Stimulated activated CD4-positive, alpha-beta T cell treated with anti-CD3 and anti-CD28 coated beads, Interleukin-2, amount 100 ng/mL, for 4 hours (primary cell): ENCODE results near the gene PCED1B.
"Not testable (repeated sequence)": the region's sequence is repeated elsewhere in the genome, so short reads cannot be mapped to it uniquely, and the experiment has no call there.

Experiments used
- DNase-seq: peaks from one replicate; pipeline ENCODE4 v3.0.0-alpha.2; 2020; ENCODE audit warnings: low read depth

The PCED1B gene

DNA sequence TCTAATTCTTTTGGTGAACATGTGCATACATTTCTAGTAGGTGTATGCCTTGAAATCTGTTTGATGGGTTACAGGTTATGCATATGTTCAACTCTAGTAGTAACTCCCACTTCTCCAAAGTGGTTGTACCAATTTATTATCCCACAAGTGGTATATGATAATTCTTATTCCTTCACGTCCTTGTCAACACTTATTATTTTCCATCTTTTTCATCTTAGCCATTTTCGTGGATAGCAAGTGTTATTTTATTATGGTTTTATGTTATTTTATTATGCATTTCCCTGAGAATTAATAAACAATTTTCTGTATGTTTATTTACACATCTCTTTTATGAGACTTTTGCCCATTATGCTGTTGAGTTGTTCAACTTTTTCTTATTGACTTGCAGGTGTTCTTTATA, 11.6 kb downstream of the PCED1B start:
- DNase-seq = no peak

DNA sequence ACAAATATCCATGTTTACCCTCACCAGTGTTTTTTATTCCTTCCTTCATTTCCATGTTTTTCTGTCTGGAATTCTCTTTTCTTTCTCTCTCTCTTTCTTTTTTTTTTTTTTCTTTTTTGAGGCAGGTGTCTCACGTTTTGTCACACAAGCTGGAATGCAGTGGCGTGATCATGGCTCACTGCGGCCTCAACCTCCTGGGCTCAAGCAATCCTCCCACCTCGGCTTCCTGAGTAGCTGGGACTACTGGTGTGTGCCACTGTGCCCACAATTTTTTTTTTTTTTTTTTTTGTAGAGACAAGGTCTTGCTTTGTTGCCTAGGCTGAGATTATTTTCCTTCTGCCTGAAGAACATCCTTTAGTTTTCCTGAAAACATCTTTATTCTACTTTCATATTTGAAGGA, 15.4 kb downstream of the PCED1B start:
- no peak for DNase-seq

DNA sequence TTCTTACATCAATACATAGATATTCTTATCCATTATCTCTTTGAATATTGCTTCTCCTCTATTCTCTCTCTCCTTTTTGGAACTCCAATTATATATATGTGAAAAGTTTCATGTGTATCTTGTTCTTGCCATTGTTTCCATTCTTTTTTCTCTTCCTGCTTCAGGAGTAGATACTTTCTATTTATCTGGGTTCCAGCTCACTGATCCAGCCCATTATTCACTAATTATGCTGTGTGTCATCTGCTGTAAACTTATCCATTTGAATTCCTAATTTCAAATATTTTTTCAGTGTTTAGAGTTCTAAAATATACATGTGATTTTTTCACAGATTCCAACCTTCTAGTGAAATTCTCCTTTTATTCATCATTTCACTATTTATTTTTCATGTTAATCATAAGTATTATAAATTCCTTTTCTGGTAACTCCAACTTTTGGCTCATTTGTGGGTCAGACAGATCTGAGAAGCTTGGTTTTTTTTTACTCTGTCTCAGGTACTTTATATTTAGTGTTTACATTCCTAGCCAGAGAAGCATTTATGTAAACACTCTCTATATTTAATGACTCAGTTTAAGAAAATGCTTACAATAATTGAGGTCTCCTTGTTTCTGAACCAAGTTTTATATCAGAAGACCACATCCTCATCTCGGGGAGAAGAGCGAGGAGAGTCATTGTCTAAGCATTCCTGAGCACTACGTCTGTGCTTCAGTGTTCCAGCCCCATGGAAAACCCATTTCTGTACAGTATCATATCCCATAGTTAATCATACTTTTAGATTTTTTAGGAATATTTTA, 16.2 kb downstream of the PCED1B start:
- no peak for DNase-seq

DNA sequence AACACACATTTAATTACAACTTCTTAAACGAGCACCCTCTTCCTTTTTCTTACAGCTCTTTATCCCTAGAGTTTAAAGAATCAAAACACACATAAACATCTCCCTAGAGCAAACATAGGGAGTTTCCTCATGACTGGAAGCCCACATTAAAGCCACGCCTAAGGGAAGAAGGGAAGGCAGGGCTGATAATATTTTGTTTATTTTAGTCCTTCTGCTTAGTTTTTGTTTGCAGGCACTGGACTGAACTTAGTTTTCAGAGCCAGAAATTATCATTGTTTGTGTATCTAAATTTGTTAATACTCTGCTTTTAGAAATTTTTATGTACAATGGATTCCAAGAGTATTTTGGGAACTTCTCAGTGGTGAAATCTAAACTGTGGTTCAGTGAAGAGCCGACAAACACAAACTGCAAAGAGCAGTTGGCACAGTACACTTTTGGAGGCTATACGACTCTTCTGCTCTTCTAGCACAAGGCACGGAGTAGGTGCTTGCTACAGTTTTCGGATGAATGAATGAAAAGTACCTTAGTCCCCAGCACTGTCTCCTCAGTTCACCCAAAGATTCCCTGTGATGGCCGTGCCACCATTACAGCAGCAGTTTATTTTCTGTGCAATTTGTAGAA, 18.0 kb downstream of the PCED1B start:
- DNase-seq = no peak

DNA sequence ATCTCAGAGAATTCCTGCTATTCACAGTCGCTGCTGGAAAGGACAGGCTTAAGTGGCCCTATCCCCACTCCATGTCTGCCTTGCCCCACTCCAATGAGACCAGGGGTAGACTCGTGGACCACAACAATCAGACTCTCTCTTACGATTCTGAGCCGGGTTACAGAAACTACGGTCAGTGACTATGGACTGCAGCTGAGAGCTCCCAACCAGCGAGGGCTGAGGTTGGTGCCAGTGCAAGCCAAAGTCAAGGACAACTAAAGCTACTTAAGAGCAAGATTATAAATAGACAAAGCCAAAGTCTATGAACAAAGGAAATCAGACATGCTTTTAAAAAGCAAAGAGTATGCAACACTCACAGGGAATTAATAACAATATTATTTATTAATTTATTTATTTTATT, 18.7 kb downstream of the PCED1B start:
- no peak for DNase-seq

DNA sequence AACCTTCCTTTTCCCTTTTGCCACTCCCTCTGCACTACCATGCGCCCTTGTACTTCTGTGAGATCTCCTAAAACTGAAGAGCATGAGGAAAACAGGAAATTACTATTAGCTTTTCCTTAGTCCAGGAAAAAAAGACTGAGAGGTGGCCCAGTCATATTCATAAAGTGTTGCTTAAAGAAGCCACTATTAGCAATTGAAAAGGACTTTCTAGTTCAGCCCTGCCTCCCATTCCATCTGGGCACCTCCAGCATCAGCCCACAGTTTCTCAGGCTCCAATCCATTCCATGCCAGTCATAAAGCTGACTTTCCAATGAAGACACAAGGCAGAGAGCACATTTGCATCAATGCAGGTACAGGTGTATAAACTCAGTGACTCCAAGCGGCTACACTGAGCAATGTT, 20.2 kb downstream of the PCED1B start:
- no peak for DNase-seq

DNA sequence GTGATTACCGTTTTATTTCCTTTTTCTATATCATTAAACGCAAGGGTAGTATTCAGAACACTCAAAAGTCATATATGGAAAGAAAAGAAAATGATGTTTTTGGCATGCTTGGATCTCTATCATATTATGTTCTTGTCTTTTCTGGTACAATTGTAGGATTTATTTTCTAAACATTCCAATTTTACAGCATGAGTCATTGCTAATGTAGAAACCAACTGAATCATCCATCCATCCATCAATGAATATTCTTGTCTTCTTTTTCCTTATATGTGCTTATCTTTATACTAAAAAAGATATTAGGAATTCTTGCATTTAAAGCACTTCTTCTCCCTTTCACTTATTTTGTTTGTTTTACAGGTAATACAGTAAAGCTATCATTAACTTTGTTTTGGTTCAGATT, 20.7 kb downstream of the PCED1B start:
- DNase-seq = no peak

DNA sequence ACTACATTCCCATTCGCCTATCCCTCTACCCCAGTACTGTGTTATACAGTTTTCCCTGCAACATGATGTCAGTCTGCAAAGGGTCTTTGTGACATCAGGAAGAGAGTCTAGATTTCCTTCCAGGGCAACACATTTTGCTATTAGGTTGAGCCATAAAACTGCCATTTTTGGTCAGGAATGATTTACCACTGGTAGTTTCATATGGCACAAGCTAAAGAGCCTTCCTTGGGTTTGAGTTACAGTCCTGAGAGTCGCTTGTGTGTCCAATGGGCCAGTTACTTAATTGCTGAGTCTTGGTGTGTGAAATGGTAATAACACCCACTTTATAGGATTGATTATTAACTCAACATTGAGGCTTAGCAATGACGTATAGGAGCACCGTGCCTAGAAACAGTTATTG, 23.0 kb downstream of the PCED1B start:
- no peak for DNase-seq

DNA sequence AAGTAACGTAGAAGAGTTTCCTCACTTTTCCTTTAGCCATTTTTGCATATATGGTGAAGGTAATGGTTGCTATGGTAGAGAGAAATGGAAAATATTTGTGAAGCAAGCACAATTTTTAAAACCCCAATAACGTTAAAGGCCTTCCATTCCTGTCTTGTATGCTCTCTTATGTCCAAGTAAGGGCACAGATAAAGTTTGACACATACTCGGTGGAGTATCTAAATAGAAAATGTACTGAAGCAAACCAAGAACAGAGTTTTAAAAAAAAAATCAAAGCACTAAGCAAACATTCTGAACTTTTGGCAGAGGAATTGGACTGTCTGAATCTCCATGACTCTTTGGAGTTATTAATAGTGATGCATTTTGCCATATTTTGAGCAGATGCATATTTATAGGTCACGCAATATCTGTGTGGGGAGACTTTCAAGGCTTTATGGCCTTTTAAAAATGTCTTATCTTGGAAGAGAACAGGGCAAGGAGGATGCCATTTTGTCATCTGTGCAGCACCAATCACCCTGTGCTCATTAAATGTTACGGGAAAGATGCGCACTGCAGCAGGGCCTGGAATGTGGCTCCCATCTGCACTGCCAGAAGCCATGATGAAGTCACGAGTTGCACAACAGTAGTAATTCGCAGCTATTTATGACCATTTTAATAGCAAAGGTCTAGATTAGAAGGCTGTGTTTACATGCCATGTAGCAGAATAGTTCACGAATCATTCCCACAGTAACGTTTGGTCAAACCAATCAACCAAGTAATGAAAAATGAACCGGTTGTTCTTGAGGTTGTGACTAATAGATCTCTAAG, 23.6 kb downstream of the PCED1B start:
- DNase-seq = no peak

DNA sequence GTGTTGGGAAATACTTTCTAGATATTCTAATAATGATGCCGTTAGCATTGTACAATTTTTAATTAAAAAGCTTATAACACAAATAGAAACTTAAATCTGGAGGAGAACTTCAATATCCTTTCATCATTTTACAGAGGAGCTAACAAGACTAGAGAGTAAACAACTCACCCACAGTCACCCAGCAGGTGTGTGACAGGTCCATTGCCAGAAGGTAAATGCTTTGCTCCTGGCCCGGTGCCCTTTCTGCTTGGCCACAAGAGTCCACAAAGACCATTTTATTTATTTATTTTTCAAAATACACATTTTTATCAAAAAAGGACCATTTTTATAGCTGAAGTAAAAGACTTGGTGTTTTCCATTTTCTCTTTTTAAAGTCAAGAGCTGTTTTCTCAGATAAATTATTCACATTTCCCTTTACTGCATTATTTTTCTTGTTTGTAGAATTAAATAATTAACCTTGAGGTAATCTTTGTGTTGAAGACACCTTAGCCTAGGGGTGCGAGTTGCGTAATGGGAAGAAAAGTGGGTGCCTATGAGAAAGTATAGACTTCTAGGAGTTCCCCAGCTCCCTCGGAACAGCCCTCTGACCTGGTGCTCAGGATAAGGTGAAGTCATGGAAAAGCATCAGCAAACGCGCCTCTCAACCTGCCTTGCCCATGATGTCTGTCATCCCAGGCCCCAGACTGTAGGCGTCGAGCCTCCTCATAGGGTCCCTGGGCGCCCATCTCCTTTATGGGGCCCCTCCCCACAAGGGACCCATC, 26.7 kb downstream of the PCED1B start:
- no peak for DNase-seq

DNA sequence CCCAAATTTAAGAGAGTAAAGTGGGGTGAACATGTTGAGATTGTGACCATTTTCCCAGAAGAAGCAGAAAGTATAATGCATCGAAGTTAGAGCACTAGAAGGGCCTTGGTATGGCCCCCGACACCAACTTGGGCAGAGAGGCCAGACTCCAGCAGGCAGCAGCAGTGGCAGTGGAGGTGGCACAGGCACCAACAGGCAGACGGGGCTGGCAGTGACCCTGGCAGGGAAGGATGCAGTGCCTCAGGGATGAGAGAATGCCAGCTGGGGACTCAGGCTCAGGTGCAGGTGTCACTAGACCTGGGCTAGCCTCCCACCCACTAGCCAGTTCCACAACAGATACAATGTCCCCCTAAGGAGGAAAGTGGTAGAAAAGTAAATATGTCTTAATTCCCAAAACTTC, 28.0 kb downstream of the PCED1B start:
- DNase-seq = no peak

DNA sequence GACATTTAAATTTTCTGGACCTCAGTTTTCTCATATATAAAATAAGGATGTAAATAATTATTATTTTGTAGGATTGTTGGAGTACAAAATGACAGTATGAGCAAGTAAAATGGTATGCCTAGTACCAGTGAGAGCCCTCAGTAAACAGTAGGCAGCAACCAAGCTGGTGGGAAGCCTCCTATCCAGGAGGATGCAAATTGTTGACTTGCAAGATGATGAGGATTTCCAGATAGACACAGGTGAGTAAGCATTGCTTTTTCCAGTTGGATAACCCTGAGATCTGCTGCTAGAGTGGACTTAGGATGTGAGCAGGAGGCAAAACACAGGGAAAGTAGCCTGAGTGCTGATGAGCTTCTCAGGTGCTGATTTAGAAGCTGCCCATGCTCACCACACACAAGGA, 28.5 kb downstream of the PCED1B start:
- no peak for DNase-seq

DNA sequence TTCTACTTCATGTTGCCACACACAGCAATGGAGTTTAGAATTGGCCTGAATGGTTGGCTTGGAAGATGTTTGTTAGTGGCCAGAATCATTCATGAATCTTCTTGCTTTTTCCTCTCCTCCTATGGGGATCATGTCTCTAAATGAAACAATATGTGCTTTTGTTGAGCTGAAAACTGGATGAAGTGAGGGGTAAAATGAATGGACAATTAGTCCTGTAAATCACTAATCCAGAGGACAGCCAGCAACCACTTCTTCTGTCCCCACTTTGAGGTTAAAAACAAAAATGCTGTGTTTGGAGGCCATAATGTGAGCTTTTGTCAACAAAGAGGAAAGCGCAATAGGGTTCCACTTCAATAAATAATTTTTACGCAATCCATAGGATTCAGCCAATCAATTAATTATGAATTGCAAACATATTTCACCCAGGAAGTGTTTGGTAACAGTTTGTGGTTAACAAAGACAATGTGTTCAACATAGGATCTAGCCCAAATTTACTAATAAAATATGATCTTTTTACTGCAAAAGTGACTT, 30.7 kb downstream of the PCED1B start:
- DNase-seq = no peak

DNA sequence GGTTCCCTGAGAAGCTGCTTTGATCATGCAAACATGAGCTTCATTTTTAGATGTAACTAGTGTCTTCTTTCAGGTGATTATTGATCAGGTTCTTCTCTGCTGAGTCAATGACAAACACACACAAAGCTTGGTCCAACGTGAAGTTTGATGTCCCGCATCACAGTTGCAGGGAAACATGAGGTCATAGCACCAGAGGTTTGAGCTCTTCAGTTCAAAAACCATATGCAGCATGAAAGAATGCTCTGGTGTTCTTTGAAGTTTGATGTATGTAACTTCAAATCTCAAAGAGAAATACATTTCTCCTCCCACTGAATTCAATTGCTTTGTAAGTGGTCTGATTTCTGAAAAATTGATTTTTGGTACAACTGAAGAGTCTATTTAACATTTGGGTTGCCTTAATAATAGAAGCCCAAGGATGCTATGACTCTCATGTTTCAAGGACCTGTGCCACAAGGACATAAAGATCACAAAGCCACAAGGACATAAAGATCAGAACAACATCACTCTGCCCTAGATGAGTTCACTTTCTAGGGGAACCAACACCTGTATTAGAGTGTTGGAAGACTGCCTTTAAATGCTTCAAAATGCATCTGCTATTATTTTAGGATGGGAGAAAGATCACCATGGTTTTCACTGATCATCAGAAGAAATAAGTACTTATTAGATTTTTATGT, 31.4 kb downstream of the PCED1B start:
- DNase-seq = no peak

DNA sequence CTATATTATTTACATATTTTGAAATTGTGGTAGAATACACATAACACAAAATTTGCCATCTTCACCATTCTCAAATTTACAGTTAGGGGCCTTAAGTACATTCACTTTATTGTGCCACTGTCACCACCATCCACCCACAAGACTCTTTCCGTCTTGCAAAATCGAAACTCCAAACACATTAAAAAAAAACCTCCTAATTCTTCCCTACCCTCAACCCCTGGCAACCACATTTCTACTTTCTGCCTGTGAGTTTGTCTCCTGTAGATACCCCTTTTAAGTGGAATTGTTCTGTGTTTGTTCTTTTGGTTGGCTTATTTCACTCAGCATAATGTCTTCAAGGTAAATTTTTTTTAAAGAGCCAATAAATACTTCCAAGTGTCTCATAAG, 32.0 kb downstream of the PCED1B start:
- no peak for DNase-seq

DNA sequence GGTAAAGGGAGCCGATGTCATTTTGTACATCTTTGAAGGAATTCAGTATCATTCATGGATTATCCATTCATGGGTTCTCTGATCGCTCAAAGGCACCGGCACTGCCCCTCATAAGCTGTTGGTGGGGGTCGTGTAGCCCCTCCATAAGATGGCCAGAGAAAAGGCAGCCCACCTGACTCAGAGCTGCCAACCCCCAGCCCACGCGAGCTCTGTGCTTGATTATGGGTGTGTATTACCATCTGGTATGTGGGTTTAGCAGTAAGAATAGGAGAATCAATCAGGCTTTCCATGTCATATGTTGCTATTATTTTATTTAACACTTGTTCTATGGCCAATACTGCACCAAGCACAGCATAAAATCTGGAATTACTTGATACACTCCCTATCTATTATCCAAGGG, 32.4 kb downstream of the PCED1B start:
- no peak for DNase-seq

DNA sequence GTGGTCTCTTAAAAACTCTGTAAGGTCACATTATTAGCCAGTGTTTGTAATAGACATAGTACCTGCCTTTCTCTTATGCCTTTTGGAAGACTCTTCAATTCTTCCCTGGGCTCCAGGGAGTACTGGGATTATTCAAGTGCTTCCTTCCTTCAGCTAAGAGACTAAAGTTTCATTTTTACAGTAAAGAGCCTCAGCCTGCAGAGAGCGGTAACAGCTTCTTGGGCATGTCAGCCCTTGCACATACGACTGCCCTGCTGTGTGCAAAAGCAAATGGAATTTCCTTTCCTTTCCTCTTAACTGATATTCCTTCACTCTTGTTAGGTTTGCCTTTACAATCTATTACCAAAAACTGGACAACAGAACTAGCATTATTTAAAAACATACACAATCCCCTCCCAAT, 33.3 kb downstream of the PCED1B start:
- no peak for DNase-seq

DNA sequence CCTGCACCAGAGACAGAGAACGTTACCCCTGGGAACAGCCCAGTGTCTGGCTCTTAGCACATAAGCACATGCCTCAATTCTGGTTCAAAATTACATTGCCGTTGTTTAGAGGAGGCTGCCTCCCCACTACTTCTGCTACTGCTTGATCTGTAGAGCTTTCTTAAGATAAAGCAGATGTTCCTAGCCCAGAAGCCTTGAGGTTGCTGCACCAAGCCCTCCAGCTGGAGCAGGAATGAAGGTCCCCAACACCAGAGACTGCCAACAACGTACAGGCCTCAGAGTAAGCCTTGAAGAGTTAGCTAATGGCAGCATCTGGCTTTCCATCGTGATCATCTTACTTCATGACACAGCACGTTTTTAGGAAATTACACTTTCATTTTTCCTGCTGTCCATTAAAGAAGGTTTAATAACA, 35.1 kb downstream of the PCED1B start:
- no peak for DNase-seq

DNA sequence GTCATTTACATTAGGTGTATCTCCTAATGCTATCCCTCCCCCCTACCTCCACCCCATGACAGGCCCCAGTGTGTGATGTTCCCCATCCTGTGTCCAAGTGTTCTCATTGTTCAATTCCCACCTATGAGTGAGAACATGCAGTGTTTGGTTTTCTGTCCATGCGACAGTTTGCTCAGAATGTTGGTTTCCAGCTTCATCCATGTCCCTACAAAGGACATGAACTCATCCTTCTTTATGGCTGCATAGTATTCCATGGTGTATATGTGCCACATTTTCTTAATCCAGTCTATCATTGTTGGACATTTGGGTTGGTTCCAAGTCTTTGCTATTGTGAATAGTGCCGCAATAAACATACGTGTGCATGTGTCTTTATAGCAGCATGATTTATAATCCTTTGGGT, 37.9 kb downstream of the PCED1B start:
- DNase-seq = not testable (repeated sequence)

DNA sequence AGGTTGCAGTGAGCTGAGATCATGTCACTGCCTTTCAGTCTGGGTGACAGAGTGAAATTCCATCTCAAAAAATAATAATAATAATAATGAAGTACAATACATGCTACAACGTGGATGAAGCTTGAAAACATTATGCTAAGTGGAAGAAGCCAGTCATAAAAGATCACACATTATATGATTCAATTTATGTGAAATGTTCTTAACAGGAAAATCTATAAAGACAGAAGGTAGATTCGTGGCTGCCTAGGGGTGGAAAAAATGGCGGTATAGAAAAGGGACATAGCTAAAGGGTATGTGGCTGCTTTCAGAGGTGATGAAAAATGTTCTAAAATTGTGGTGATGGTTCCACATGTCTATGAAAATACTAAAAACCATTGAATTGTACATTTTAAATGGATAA, 41.3 kb downstream of the PCED1B start:
- no peak for DNase-seq

DNA sequence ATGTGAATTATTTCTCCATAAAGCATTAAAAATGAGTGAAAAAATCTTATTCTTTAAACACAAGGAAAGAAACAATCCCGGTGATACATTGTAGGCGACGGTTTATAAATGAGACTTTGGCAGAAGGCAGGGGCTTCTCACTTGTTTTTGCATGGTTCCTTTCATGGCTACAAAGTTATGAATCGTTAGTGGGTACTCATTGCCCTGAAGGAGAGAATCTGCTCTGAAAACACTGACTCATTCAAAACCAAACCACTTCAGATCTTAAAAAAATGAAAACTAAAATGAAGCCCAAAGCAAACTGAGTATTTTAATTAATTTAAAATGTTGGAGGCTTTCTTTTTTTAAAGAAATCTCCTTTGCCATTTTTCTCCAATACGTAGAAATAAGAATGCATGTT, 41.7 kb downstream of the PCED1B start:
- DNase-seq = no peak

DNA sequence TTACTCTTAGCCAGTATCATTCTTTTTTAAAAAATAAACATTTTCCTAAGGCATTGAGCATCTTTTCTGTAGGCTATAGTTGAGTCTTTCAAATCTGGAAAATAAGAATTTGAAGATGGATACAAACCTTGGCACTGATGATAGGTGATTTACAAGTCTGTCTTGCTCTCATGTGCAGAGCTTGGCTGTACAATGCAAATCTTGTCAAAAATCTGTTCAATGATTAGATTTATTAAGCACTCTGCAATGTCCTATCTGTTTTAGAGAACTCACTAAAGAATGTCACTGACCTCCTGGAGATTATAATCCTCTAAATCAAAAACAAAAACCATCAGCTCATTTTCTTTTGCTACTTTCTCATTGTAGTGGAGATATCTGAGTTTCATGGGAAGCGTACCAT, 43.2 kb downstream of the PCED1B start:
- no peak for DNase-seq
